HG03175 (cell line): ENCODE measurements around the gene PROK2.

Experiments used
- ATAC-seq: cut with Tn5 transposase; IDR thresholded peaks from one replicate; pipeline ENCODE4 v1.9.1; 2021; ENCODE audit warnings: mild to moderate bottlenecking, moderate library complexity; ENCODE audit not compliant: unreplicated experiment

Gene PROK2

GRCh38 chr3:71751602-71752001 is 33.3 kb downstream of the PROK2 start:
- no peak for ATAC-seq

GRCh38 chr3:71744738-71745137 is 40.2 kb downstream of the PROK2 start:
- ATAC-seq: no peak

- no peak for ATAC-seq
Measured at GRCh38 chr3:71742621-71743020, 42.3 kb downstream of the PROK2 start.

GRCh38 chr3:71734881-71735280 is 50.1 kb downstream of the PROK2 start:
- ATAC-seq: no peak

- ATAC-seq: no peak
Measured at GRCh38 chr3:71733319-71733718, 51.6 kb downstream of the PROK2 start.

- no peak for ATAC-seq
Measured at GRCh38 chr3:71732637-71733036, 52.3 kb downstream of the PROK2 start.

- ATAC-seq: no peak
Measured at GRCh38 chr3:71728632-71729342, 56.2 kb downstream of the PROK2 start.

GRCh38 chr3:71726146-71726545 is 58.8 kb downstream of the PROK2 start:
- ATAC-seq: no peak

GRCh38 chr3:71725271-71725991 is 59.5 kb downstream of the PROK2 start, which contains the start of gene EIF4E3:
EIF4E3 (minus strand) TSS chr3:71725402; CDS start chr3:71725367, 35 bp downstream.
- peak; percentile 32 for ATAC-seq

- ATAC-seq: peak; percentile 43
Measured at GRCh38 chr3:71724584-71725270, 60.2 kb downstream of the PROK2 start.

GRCh38 chr3:71724171-71724453 is 60.8 kb downstream of the PROK2 start:
- ATAC-seq: no peak

- peak; percentile 53 for ATAC-seq
Measured at GRCh38 chr3:71723452-71724170, 61.3 kb downstream of the PROK2 start.

- no peak for ATAC-seq
Measured at GRCh38 chr3:71722693-71723092, 62.3 kb downstream of the PROK2 start.
